ENCODE results near the gene RNF212.

RNF212 gene

DNA sequence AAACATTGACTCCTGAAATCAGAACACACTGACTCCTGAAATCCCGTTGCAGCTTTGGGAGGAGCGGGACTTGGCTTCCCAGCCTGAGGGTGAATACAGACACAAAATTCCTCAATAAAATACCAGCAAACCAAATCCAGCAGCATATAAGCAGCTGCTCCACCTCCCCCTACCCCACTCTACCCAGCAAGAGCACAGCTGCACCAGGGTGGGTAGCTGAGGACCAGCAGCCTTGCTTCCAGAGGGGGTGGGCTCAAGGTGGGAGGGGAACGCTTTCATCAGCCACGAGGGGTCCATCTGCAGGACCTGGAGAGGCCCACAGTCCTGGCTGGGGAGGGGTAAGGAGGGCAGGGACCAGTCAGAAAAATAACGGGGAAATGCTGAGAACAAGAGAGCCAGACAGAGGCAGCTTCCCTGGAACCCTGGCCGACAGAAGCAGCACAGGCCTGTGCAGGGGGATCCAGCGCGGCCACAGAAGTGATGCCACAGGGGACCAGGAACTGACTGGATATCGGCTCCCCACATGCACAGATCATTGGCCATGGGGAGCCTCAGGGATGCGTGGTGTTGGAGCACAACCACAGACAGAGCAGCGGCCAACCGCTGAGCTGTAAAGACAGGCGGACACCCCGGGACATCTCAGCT is 52.2 kb downstream of the RNF212 start:
- Histone ChIP-seq H3K4me3 (no peak overlapping the region), H3K9ac (ENCODE audit: insufficient read length) (no peak overlapping the region), H3K9me3 (ENCODE audit: low read depth, low read length) (no peaks in the 10 kb centered on the region), H3K36me3 (ENCODE audit: insufficient read depth, low read length) (no peaks in the 10 kb centered on the region), H3K27ac (no peak overlapping the region)
- DNase-seq (ENCODE audit: low read depth, low spot score), result no peak
- TF ChIP-seq POLR2AphosphoS5 (IDR thresholded peaks at IDR 0.05; ENCODE audit: borderline replicate concordance, low read depth, low read length) (no peak), EZH2 (IDR thresholded peaks at IDR 0.05) (no peak), FOXP2 (optimal IDR thresholded peaks at IDR 0.05; ENCODE audit: control extremely low read depth, extremely low read length, insufficient read depth) (no peak)

DNA sequence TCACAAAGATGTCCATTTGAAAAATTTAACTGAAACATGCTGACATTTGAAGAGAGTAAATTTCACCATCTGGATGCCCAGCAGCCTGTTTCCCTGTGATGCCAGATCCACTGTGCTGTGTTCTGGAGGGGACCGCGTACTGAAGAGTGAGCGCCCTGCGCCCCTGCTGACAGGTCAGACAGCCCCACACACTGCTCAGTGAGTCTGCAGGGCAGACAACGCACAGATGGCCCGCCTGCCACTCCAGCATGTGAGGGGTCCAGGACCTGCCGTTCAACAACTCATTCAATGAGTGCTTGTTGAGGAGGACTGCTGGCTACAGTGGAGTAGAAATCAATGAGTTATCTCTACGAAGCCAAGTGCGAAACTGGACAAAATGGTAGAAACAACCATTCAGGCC is 52.7 kb downstream of the RNF212 start:
- Histone ChIP-seq H3K36me3 (ENCODE audit: insufficient read depth, low read length) (no peaks in the 10 kb centered on the region), H3K4me3 (no peak overlapping the region), H3K9ac (ENCODE audit: insufficient read length) (no peak overlapping the region), H3K9me3 (ENCODE audit: low read depth, low read length) (no peaks in the 10 kb centered on the region), H3K27ac (no peak overlapping the region)
- no peak for DNase-seq (ENCODE audit: low read depth, low spot score)
- TF ChIP-seq EZH2 (IDR thresholded peaks at IDR 0.05) (no peak), POLR2AphosphoS5 (IDR thresholded peaks at IDR 0.05; ENCODE audit: borderline replicate concordance, low read depth, low read length) (no peak), FOXP2 (optimal IDR thresholded peaks at IDR 0.05; ENCODE audit: control extremely low read depth, extremely low read length, insufficient read depth) (no peak)

DNA sequence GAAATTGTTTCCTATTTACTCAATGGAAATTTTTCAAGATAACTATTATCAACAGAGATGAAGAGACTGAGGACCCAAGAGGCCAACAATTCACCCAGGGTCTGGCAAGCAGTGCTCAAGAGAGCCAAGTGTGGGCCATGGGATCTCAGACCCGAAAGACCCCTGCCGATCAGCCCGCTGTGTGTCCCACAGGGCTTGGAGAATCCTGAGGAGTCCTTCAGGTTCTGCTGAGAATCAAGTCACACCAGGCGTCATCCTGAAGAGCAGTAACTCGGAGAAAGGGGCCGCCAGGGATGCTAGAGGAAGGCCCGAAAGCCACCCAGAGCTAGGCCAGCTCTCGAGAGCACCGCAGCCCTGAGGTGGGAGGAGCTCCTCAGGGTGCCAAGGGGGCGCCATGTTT is 53.2 kb downstream of the RNF212 start:
- no peaks in the 10 kb centered on the region for H3K36me3 ChIP-seq (ENCODE audit: insufficient read depth, low read length)
- no peaks in the 10 kb centered on the region for H3K9me3 ChIP-seq (ENCODE audit: low read depth, low read length)
- no peak for DNase-seq (ENCODE audit: low read depth, low spot score)
- TF ChIP-seq FOXP2 (optimal IDR thresholded peaks at IDR 0.05; ENCODE audit: control extremely low read depth, extremely low read length, insufficient read depth), result no peak
- no peak for TF ChIP-seq EZH2 (IDR thresholded peaks at IDR 0.05)
- no peak for TF ChIP-seq POLR2AphosphoS5 (IDR thresholded peaks at IDR 0.05; ENCODE audit: borderline replicate concordance, low read depth, low read length)
- H3K27ac ChIP-seq, result no peak overlapping the region
- H3K4me3 ChIP-seq, result no peak overlapping the region
- no peak overlapping the region for H3K9ac ChIP-seq (ENCODE audit: insufficient read length)

DNA sequence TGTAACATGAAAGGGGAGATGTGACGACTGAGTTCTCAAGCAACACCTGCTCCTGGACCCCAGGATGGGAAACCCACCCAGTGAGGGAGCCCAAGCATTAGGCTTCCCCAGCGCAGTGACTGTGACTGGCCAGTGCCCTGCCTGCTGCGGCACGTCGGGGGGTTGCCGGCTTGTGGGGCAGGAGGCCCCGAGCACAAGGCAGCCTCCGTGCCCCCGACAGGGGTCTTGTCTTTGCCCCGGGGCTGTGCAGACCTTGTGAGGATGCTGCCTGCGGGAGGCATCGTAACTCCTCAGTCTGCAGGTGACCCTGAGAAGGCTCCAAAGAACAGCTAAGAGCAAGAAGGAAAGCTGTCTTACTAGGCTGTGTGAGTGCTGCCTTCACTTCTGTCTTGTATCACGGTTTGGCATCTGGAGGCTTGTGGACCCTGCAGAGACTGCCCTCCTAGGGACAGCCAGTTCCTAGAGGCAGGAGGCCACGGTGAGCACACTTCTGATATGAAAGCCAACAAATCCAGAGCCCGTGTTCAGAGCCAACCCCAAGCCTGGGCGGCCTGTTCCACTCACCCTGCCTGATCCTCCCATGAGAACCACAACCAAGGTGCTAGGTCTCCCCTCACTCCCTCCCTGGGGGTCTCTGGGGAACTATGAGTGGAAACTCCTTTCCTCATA is 54.2 kb downstream of the RNF212 start:
- Histone ChIP-seq H3K4me3 (no peak overlapping the region), H3K36me3 (ENCODE audit: insufficient read depth, low read length) (no peaks in the 10 kb centered on the region), H3K9me3 (ENCODE audit: low read depth, low read length) (no peaks in the 10 kb centered on the region), H3K9ac (ENCODE audit: insufficient read length) (no peak overlapping the region), H3K27ac (no peak overlapping the region)
- no peak for DNase-seq (ENCODE audit: low read depth, low spot score)
- TF ChIP-seq FOXP2 (optimal IDR thresholded peaks at IDR 0.05; ENCODE audit: control extremely low read depth, extremely low read length, insufficient read depth) (no peak), EZH2 (IDR thresholded peaks at IDR 0.05) (no peak), POLR2AphosphoS5 (IDR thresholded peaks at IDR 0.05; ENCODE audit: borderline replicate concordance, low read depth, low read length) (no peak)

DNA sequence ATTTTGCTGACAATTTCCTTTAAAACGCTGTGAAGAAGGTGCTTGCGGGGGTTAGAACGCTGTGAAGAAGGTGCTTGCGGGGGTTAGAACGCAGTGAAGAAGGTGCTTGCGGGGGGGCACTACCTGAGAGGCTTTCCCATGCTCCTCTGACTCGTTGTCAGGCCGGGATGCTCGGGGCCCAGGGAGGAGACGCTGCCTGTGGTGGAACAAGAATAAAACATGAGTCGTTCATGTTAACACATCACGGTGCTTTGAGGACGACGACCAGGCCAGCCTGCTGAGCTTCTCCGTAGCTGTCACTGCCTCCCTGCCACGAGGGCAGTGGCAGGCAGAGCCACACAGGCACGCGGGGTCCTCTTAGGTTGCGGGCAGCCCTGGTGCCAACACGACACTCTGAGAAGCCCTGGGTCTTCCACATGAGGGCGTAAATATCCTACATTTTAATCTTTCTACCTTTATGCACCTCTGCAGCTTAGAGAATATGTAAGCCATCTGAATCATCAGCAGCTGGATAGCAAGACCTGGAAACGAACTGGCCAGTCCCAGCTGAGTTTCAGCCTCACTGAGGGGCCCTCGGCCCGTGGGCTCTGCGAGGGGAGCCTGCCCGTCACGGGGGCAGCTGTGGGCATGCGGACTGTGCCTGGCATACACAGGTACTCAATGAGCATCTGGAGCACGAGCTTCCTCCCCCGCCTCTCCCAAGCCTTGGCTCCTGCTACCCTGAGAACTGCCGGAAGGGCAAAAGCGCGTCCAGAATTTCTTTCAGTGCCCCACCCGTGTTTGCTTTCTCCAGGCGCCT is 55.0 kb downstream of the RNF212 start:
- DNase-seq (ENCODE audit: low read depth, low spot score), result no peak
- no peak overlapping the region for H3K9ac ChIP-seq (ENCODE audit: insufficient read length)
- H3K9me3 ChIP-seq (ENCODE audit: low read depth, low read length), result no peaks in the 10 kb centered on the region
- H3K4me3 ChIP-seq, result no peak overlapping the region
- no peaks in the 10 kb centered on the region for H3K36me3 ChIP-seq (ENCODE audit: insufficient read depth, low read length)
- no peak overlapping the region for H3K27ac ChIP-seq
- TF ChIP-seq EZH2 (IDR thresholded peaks at IDR 0.05), result no peak
- TF ChIP-seq FOXP2 (optimal IDR thresholded peaks at IDR 0.05; ENCODE audit: control extremely low read depth, extremely low read length, insufficient read depth), result no peak
- TF ChIP-seq POLR2AphosphoS5 (IDR thresholded peaks at IDR 0.05; ENCODE audit: borderline replicate concordance, low read depth, low read length), result no peak

DNA sequence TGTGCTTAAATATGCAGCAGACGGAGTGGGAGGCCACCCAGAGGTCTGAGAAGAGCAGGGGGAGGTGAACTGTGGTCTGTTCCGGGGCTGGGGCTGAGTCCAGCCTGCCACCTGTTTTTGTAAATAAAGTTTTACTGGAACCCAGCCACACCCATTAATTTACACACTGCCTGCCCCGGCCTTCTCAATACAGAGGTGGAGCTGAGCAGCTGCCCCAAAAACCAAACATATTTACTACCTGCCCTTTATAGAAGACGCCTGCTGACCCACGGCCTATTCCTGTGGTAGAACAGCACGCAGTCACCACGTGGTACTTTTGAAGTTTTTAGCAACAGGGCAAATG is 56.0 kb downstream of the RNF212 start:
- no peak for TF ChIP-seq POLR2AphosphoS5 (IDR thresholded peaks at IDR 0.05; ENCODE audit: borderline replicate concordance, low read depth, low read length)
- TF ChIP-seq FOXP2 (optimal IDR thresholded peaks at IDR 0.05; ENCODE audit: control extremely low read depth, extremely low read length, insufficient read depth), result no peak
- no peak for TF ChIP-seq EZH2 (IDR thresholded peaks at IDR 0.05)
- Histone ChIP-seq H3K9me3 (ENCODE audit: low read depth, low read length) (no peaks in the 10 kb centered on the region), H3K36me3 (ENCODE audit: insufficient read depth, low read length) (no peaks in the 10 kb centered on the region), H3K4me3 (no peak overlapping the region), H3K9ac (ENCODE audit: insufficient read length) (no peak overlapping the region), H3K27ac (no peak overlapping the region)
- no peak for DNase-seq (ENCODE audit: low read depth, low spot score)

DNA sequence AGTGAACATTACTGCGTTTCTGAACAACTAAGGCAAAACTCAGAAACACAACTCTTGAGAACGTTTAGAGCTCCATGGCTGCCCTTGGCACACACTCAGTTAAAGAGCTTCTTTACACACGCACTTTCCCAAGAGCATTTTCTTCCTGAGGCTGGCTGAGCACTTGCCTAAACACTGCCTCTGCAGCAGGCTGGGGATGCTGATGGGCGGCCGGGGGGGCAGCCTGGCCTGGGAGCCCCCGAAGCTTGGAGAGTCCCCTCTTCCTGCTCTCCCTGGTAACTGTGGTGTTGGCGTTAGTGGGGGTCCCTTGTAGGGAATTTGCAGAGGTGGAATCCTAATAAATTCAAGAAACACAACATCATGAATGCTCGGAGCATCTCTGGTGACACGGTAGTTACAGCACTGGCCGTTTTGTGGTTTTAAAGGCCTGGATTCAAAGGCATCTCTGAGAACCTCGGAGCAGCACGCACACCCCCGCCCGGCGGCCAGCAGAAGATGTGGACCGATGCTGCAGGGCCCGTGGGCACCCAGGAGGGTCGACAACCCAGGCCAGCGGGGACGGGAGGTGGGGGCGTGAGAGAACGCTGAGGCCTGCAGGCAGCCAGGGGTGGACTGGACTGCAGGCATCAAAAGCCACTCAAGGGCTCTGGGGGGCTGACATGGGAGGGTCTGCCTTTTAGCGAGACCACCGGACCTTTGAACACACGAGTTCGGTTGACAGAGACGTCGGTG is 56.5 kb downstream of the RNF212 start:
- Histone ChIP-seq H3K36me3 (ENCODE audit: insufficient read depth, low read length) (no peaks in the 10 kb centered on the region), H3K9ac (ENCODE audit: insufficient read length) (no peak overlapping the region), H3K27ac (no peak overlapping the region), H3K9me3 (ENCODE audit: low read depth, low read length) (no peaks in the 10 kb centered on the region), H3K4me3 (no peak overlapping the region)
- no peak for TF ChIP-seq EZH2 (IDR thresholded peaks at IDR 0.05)
- no peak for TF ChIP-seq FOXP2 (optimal IDR thresholded peaks at IDR 0.05; ENCODE audit: control extremely low read depth, extremely low read length, insufficient read depth)
- TF ChIP-seq POLR2AphosphoS5 (IDR thresholded peaks at IDR 0.05; ENCODE audit: borderline replicate concordance, low read depth, low read length), result no peak
- no peak for DNase-seq (ENCODE audit: low read depth, low spot score)

All from SK-N-MC (cell line).